Subcutaneous abdominal adipose tissue (tissue), 5 donors: ENCODE measurements around the gene C3orf20.

ENCODE experiments used
- H3K27ac ChIP-seq: one replicate; pipeline ENCODE4 v1.7.0; 2013; ENCODE audit warnings: low read depth, mild to moderate bottlenecking, inconsistent platforms, low read length, moderate library complexity
- H3K27me3 ChIP-seq, 5 donors: one replicate each; pipeline ENCODE4 v1.7.0; 2013; ENCODE audit warnings: low read length in 5 of 5, inconsistent platforms in 1 of 5; ENCODE audit not compliant: control insufficient read depth in 5 of 5, insufficient read depth in 4 of 5
- H3K36me3 ChIP-seq, 5 donors: one replicate each; pipeline ENCODE4 v1.7.0; 2013; ENCODE audit warnings: low read length in 5 of 5; ENCODE audit not compliant: control insufficient read depth in 5 of 5, insufficient read depth in 5 of 5
- H3K4me1 ChIP-seq, 5 donors: one replicate each; pipeline ENCODE4 v1.7.0; 2013; ENCODE audit warnings: low read length in 5 of 5, mild to moderate bottlenecking in 3 of 5, moderate library complexity in 1 of 5; ENCODE audit not compliant: control insufficient read depth in 5 of 5, insufficient read depth in 5 of 5
- H3K4me3 ChIP-seq, 5 donors: one replicate each; pipeline ENCODE4 v1.7.0; 2013; ENCODE audit warnings: low read length in 5 of 5, low read depth in 1 of 5
- H3K9ac ChIP-seq, 5 donors: one replicate each; pipeline ENCODE4 v1.7.0; 2013; ENCODE audit warnings: low read length in 5 of 5, mild to moderate bottlenecking in 4 of 5, moderate library complexity in 3 of 5
- H3K9me3 ChIP-seq, 5 donors: one replicate each; pipeline ENCODE4 v1.7.0; 2013; ENCODE audit warnings: low read length in 5 of 5; ENCODE audit not compliant: control insufficient read depth in 5 of 5
- donor health status: healthy.
- donor health status: healthy.
- donor health status: healthy.
- donor health status: healthy.
- donor health status: healthy.

C3orf20 gene

DNA sequence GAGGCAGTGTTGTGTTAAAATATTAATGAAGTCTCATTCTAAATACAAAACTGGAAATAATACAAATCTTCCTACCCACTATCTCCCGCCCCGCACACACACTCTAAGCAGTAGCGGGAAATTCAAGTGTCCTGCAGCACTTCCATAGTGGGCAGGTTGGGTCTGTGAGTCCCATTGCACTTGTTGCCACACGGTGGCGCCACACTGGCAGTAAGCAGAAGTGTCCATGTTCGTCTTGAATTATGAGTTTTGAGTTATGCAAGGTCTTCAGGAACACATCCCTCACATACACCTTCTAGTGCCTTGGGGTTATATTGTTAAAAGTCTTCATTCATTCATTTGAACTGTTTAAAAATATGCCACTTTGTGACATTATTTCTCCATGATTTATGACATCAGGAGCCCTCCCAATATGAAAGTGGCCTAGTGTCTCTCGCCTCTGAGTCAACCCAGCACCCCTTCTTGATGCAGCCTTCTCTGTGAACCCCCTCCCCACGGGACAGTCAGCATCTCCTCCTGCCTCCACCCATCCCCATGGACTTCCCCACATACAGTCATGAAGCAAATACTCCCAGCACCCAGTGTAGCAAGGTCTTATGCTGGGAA, 41.0 kb upstream of the C3orf20 start:
- H3K9ac ChIP-seq: no peak overlapping the region
- H3K27me3 ChIP-seq: peaks cover 7 to 17% (median 11%) of the 10 kb centered on the region in 5 donors
- H3K9me3 ChIP-seq: no peaks in the 10 kb centered on the region

GRCh38 chr3:14634763-14635400, 40.1 kb upstream of the C3orf20 start:
- Histone ChIP-seq H3K4me1 (no peaks in the 10 kb centered on the region), H3K36me3 (no peaks in the 10 kb centered on the region), H3K9ac (no peak overlapping the region), H3K9me3 (no peaks in the 10 kb centered on the region), H3K27ac (no peak overlapping the region), H3K4me3 (no peak overlapping the region), H3K27me3 (peaks cover 10 to 22% (median 14%) of the 10 kb centered on the region in 5 donors)

More for the DNA sequence above, 41.0 kb upstream of the C3orf20 start:
- H3K27ac ChIP-seq: no peak overlapping the region
- no peak overlapping the region for H3K4me3 ChIP-seq
- H3K4me1 ChIP-seq: no peaks in the 10 kb centered on the region
- H3K36me3 ChIP-seq: no peaks in the 10 kb centered on the region

GRCh38 chr3:14636496-14637087, 38.3 kb upstream of the C3orf20 start:
- Histone ChIP-seq H3K36me3 (no peaks in the 10 kb centered on the region), H3K27me3 (peaks cover 17 to 37% (median 28%) of the 10 kb centered on the region in 5 donors), H3K9ac (no peak overlapping the region), H3K9me3 (no peaks in the 10 kb centered on the region), H3K4me1 (no peaks in the 10 kb centered on the region), H3K27ac (no peak overlapping the region), H3K4me3 (no peak overlapping the region)

DNA sequence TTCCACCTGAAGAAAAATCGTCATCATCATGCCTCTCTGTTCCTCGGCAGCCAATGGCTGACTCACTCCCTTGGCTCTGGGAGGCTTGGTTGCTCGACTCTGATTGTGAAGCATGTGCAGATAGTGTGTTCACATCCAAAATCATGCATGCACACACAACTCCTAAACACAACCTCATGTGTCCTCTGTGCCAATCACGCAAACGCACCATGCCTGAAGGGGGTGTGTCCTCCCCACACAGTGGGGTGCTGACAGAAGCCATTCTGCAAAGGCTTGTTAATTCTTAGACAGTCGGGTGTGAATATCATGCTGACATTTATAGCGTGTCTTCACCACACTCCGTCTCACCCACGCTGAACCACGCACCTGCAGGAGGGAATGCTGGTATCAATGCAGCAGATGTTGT, 34.8 kb upstream of the C3orf20 start:
- Histone ChIP-seq H3K4me3 (no peak overlapping the region), H3K4me1 (no peaks in the 10 kb centered on the region), H3K27me3 (peaks cover 19 to 47% (median 35%) of the 10 kb centered on the region in 5 donors), H3K9ac (no peak overlapping the region), H3K9me3 (no peaks in the 10 kb centered on the region), H3K27ac (no peak overlapping the region), H3K36me3 (no peaks in the 10 kb centered on the region)

GRCh38 chr3:14640734-14641133, 34.2 kb upstream of the C3orf20 start:
- H3K4me3 ChIP-seq: no peak overlapping the region
- no peaks in the 10 kb centered on the region for H3K4me1 ChIP-seq
- no peaks in the 10 kb centered on the region for H3K36me3 ChIP-seq
- no peak overlapping the region for H3K9ac ChIP-seq
- H3K27me3 ChIP-seq: peaks cover 19 to 42% (median 35%) of the 10 kb centered on the region in 5 donors
- H3K9me3 ChIP-seq: no peaks in the 10 kb centered on the region
- H3K27ac ChIP-seq: no peak overlapping the region

DNA sequence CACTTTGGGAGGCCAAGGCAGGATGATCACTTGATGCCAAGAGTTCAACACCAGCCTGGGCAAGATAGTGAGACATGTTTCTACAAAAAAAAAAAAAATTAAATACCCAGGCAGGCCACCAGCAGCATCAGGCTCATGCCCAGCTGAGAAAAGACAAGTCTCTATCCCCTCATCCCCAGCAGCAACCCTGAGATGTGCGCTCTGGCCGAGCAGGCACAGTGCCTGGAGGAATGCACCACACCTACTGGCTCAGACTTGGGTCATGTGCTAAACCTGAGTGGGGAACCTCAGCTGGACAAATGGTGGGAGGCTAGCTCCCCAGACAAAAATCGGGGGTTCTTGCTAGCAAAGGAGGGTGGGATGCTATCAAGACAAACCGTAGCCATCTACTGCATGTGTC, 33.6 kb upstream of the C3orf20 start:
- Histone ChIP-seq H3K9me3 (no peaks in the 10 kb centered on the region), H3K9ac (no peak overlapping the region), H3K27ac (no peak overlapping the region), H3K36me3 (no peaks in the 10 kb centered on the region), H3K4me1 (no peaks in the 10 kb centered on the region), H3K4me3 (no peak overlapping the region), H3K27me3 (peaks cover 19 to 39% (median 32%) of the 10 kb centered on the region in 5 donors)

- peaks cover 0 to 15% (median 9%) of the 10 kb centered on the region in 5 donors for H3K4me1 ChIP-seq
- no peaks in the 10 kb centered on the region for H3K36me3 ChIP-seq
- H3K9me3 ChIP-seq: no peaks in the 10 kb centered on the region
- no peak overlapping the region for H3K4me3 ChIP-seq
- H3K9ac ChIP-seq: no peak overlapping the region
- H3K27ac ChIP-seq: no peak overlapping the region
- peaks cover 4 to 29% (median 14%) of the 10 kb centered on the region in 5 donors for H3K27me3 ChIP-seq
Observed at GRCh38 chr3:14645453-14645852, 29.5 kb upstream of the C3orf20 start.

DNA sequence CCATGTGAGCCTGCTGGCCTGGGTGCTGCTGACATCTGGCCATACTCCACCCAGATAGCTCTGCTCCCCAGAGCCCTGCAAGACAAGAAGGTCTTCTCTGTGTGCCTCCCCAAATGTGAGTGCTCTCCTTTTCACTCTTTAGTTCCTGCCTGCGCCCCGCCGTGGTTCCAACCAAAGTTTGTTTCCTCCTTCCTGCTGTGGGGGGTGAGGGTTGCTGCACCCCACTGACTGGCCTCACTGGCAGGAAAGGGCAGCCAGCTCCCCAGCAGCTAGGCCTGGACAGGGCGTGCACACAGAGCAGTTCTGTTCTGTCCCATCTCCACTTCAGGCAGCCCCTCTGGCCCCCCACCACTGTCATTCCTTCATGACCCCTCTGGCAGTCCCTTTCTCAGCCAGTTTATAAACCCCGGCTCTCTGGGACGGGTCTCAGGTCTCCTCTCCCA, 28.8 kb upstream of the C3orf20 start:
- Histone ChIP-seq H3K36me3 (no peaks in the 10 kb centered on the region), H3K9ac (no peak overlapping the region)

GRCh38 chr3:14646589-14647413, 28.1 kb upstream of the C3orf20 start:
- H3K27ac ChIP-seq: no peak overlapping the region

More for the DNA sequence above, 28.8 kb upstream of the C3orf20 start:
- H3K27ac ChIP-seq: no peak overlapping the region
- no peaks in the 10 kb centered on the region for H3K9me3 ChIP-seq
- H3K4me1 ChIP-seq: peaks cover 0 to 19% (median 9%) of the 10 kb centered on the region in 5 donors
- H3K4me3 ChIP-seq: no peak overlapping the region
- H3K27me3 ChIP-seq: peaks cover 4 to 22% (median 7%) of the 10 kb centered on the region in 5 donors

More at GRCh38 chr3:14646589-14647413, 28.1 kb upstream of the C3orf20 start:
- peaks cover 0 to 16% (median 1%) of the 10 kb centered on the region in 5 donors for H3K27me3 ChIP-seq
- H3K4me1 ChIP-seq: peaks cover 0 to 19% (median 9%) of the 10 kb centered on the region in 5 donors
- H3K36me3 ChIP-seq: no peaks in the 10 kb centered on the region
- no peak overlapping the region for H3K4me3 ChIP-seq
- H3K9me3 ChIP-seq: no peaks in the 10 kb centered on the region
- no peak overlapping the region for H3K9ac ChIP-seq
